BJ (cell line): ENCODE data around the gene GPN1. TPM values are rescaled to one million over a fixed set of nuclear protein-coding genes. Genes with fewer than 3 reads are reported as not detected.

Source experiments
- CTCF ChIA-PET: fragments of 350-600 bp; formaldehyde crosslinking; extraction: SDS; loops from one replicate; lab custom pipeline; 2021; ENCODE audit warnings: antibody characterized with exemption, inconsistent platforms; lab: Yijun Ruan, JAX
- POLR2A ChIA-PET: fragments of 300-600 bp; sonication (Branson Sonifier 250); formaldehyde crosslinking; extraction: SDS; loops from one replicate; lab custom pipeline; 2021; ENCODE audit warnings: antibody characterized with exemption; lab: Charles Lee
- DNase-seq: peaks from one replicate; pipeline ENCODE4 v3.0.0-alpha.2; 2011; ENCODE audit warnings: low read depth
- H3K27me3 ChIP-seq: 2 replicates; pipeline ENCODE4 v1.6.0; 2011; ENCODE audit warnings: low read length; ENCODE audit not compliant: control insufficient read depth, insufficient read depth
- H3K36me3 ChIP-seq: 2 replicates; pipeline ENCODE4 v1.5.1; 2011; ENCODE audit warnings: low read length; ENCODE audit not compliant: control insufficient read depth, insufficient read depth
- H3K4me3 ChIP-seq: 2 replicates; pipeline ENCODE4 v1.5.1; 2011; ENCODE audit warnings: low read depth, mild to moderate bottlenecking, control low read depth, low read length
- polyA minus RNA-seq: library from RNA; depleted of rRNA, polyadenylated mRNA; stranded (reverse); fragments of >200 nt; gene quantifications from 2 replicates; pipeline ENCODE4 v1.2.3, GENCODE V29; 2011; rRNA and poly(A)+ RNA removed
- polyA plus RNA-seq: library from polyadenylated mRNA; depleted of rRNA; stranded (reverse); fragments of >200 nt; gene quantifications from 2 replicates; pipeline ENCODE4 v1.2.3, GENCODE V29; 2011; rRNA removed
- TF ChIP-seq, protein P1 (sequence below): IDR thresholded peaks from 2 replicates; pipeline ENCODE4 v1.5.1; 2011; ENCODE audit warnings: low read depth, mild to moderate bottlenecking, control low read depth, inconsistent platforms, low read length, moderate library complexity; ENCODE audit not compliant: insufficient read depth

GPN1 gene
- polyA plus RNA-seq (40.8 and 61.0 TPM in 2 replicates), polyA minus RNA-seq (20.0 and 33.6 TPM in 2 replicates)

GRCh38 chr2:27628767-27629709, at the start of gene GPN1, which contains the start of gene CCDC121:
GPN1 (plus strand) TSS chr2:27629050; CDS start chr2:27629059, 9 bp downstream.
CCDC121 (minus strand) TSS chr2:27629012; CDS start chr2:27627799, 1,213 bp downstream.
- DNase-seq: peak; percentile 73
- Histone ChIP-seq H3K36me3 (no peaks in the 10 kb centered on the region), H3K4me3 (peak within 1 kb of the TSS; percentile 69), H3K27me3 (no peaks in the 10 kb centered on the region)
- ChIA-PET POLR2A (interaction anchor here (0.6 to 0.7 kb wide), 2 partner anchors 249 to 259 kb away, joined by 3 read pairs; no protein-coding TSS in a partner anchor), CTCF (interaction anchor here (1.2 kb wide), 1 partner anchor 55 kb away, joined by 3 read pairs; no protein-coding TSS in a partner anchor)
- TF ChIP-seq, protein P1, sequence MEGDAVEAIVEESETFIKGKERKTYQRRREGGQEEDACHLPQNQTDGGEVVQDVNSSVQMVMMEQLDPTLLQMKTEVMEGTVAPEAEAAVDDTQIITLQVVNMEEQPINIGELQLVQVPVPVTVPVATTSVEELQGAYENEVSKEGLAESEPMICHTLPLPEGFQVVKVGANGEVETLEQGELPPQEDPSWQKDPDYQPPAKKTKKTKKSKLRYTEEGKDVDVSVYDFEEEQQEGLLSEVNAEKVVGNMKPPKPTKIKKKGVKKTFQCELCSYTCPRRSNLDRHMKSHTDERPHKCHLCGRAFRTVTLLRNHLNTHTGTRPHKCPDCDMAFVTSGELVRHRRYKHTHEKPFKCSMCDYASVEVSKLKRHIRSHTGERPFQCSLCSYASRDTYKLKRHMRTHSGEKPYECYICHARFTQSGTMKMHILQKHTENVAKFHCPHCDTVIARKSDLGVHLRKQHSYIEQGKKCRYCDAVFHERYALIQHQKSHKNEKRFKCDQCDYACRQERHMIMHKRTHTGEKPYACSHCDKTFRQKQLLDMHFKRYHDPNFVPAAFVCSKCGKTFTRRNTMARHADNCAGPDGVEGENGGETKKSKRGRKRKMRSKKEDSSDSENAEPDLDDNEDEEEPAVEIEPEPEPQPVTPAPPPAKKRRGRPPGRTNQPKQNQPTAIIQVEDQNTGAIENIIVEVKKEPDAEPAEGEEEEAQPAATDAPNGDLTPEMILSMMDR: no peak

- CTCF ChIA-PET: no interaction called here
- Histone ChIP-seq H3K4me3 (no peak overlapping the region), H3K27me3 (no peaks in the 10 kb centered on the region; the same call in 1 of the 2 replicates), H3K36me3 (no peaks in the 10 kb centered on the region; the same call in 1 of the 2 replicates)
- TF ChIP-seq, protein P1: no peak
- DNase-seq: no peak
- POLR2A ChIA-PET: no interaction called here
These were observed 47.3 kb upstream of the GPN1 start for GRCh38 chr2:27581417-27582128.

- TF ChIP-seq, protein P1: no peak
- ChIA-PET CTCF (no interaction called here), POLR2A (no interaction called here)
- Histone ChIP-seq H3K4me3 (peak overlapping the region; percentile 48), H3K36me3 (no peaks in the 10 kb centered on the region; the same call in 1 of the 2 replicates), H3K27me3 (no peaks in the 10 kb centered on the region; the same call in 1 of the 2 replicates)
- DNase-seq: no peak
These were observed 46.6 kb upstream of the GPN1 start for GRCh38 chr2:27582129-27582694.

- DNase-seq: peak; percentile 52
- ChIA-PET POLR2A (interaction anchor here (0.6 kb wide), 1 partner anchor 31 kb away, joined by 10 read pairs; no protein-coding TSS in a partner anchor), CTCF (no interaction called here)
- TF ChIP-seq, protein P1: no peak
- Histone ChIP-seq H3K4me3 (peak within 1 kb of the TSS; percentile 48), H3K27me3 (no peaks in the 10 kb centered on the region), H3K36me3 (no peaks in the 10 kb centered on the region; the same call in 1 of the 2 replicates)
These were observed 46.0 kb upstream of the GPN1 start, which contains the start of gene ZNF512 for GRCh38 chr2:27582695-27583389. ZNF512 (plus strand) TSS chr2:27583042; CDS start chr2:27583113, 71 bp downstream.
